ENCODE results near the gene RHBDL1.
A peak's percentile ranks its signal among the peaks of the same experiment; 100 is the strongest.

Gene RHBDL1

DNA sequence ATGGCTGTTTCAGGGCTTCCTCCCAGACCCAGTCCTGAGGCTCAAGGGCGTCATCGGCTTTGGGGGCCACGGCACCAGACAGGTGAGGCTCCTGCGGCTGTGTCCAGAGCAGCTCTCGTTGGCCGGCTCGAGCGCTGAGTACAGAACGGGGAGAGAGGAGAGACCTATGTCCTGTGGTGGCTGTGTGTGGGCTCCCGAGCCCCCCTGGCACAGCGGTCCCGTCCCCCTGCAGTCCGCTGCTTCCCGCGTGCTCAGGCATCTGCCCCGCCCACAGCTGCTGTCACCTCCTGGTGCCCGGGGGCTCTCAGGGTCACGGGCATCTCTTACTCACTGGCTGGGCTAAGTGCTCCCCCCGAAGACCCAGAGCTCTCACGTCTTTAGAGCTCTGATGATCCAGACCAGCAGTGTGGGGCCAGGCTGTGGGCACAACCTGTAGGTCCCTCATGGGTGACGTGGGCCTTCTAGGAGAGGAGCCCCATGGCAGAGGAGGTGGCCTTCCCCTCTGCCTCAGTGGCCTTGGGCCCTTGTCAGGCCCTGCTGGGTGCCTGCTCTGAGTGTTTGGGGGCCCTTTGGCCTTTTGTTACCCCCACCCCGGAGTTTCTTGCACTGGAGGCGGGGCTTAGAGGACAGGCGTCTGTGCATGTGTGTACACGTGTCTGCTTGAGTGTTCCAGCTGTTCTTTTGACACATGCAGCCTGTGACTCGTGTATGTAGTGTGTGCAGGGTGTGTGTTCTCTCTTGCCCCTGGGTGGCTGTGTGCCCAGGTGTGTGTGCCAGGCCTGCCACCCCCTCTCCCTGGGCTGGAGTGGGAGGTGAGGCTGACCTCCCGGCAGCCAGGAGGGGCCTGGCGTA is 22.8 kb upstream of the RHBDL1 start:
- H3K4me3 ChIP-seq, result no peak overlapping the region
- peaks cover 58% of the 10 kb centered on the region for H3K36me3 ChIP-seq
- no peak for TF ChIP-seq Cebpa-rat (IDR thresholded peaks at IDR 0.05)
- H3K9ac ChIP-seq, result 0 out of 2 replicates have a peak overlapping the region, but pooled peaks have one; percentile 15
- no peaks in the 10 kb centered on the region for H3K27me3 ChIP-seq
- peaks cover 23% of the 10 kb centered on the region for H3K4me1 ChIP-seq
- peaks cover 6% of the 10 kb centered on the region; the same call in 1 of the 2 replicates for H4K20me1 ChIP-seq
- H3K4me2 ChIP-seq, result no peak overlapping the region
- no peak overlapping the region for H3K27ac ChIP-seq
- H3K9me3 ChIP-seq, result no peaks in the 10 kb centered on the region

DNA sequence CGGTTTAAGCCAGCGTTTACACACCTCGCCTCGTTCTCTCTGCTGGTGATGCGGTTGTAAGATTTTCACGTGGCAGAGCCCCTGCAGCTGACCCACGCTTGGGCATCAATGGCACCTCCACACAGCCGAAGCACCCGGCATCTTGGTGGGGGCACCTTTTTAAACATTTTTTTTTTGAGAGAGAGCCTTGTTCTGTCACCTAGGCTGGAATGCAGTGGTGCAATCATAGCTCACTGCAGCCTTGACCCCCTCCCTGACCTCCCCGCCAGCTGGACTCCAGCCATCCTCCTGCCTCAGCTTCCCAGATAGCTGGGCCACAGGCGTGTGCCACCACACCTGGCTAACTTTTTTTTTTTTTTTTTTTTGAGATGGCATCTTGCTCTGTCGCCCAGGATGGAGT is 21.4 kb upstream of the RHBDL1 start:
- no peak for TF ChIP-seq Cebpa-rat (IDR thresholded peaks at IDR 0.05)
- H3K4me2 ChIP-seq, result no peak overlapping the region
- no peak overlapping the region for H3K4me3 ChIP-seq
- no peaks in the 10 kb centered on the region for H4K20me1 ChIP-seq
- H3K27me3 ChIP-seq, result no peaks in the 10 kb centered on the region
- H3K9ac ChIP-seq, result no peak overlapping the region
- H3K9me3 ChIP-seq, result no peaks in the 10 kb centered on the region
- peaks cover 71% of the 10 kb centered on the region for H3K36me3 ChIP-seq
- H3K27ac ChIP-seq, result no peak overlapping the region
- peaks cover 11% of the 10 kb centered on the region for H3K4me1 ChIP-seq

DNA sequence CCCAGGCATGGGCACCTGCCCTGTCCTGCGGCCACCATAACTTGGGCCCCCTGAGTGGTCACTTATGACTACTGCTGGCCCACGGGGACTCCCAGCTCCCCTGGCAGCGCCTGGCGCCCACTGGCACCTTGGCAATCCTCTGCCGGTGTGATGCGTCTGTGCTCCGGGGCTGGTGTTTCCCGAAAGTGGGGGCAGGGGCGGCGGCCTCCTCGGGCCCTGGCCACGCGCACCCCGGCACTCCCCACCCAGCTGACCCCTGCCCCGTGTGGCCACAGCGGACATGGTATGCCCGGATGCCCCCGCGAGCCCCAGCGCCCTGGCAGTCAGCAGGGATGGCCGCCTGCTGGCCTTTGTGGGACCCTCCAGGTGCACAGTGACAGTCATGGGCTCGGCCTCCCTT is 18.0 kb upstream of the RHBDL1 start:
- H3K4me1 ChIP-seq, result peaks cover 19% of the 10 kb centered on the region
- H3K27ac ChIP-seq, result no peak overlapping the region
- H3K9ac ChIP-seq, result no peak overlapping the region
- no peak for TF ChIP-seq Cebpa-rat (IDR thresholded peaks at IDR 0.05)
- H3K4me2 ChIP-seq, result no peak overlapping the region
- no peaks in the 10 kb centered on the region for H4K20me1 ChIP-seq
- no peak overlapping the region for H3K4me3 ChIP-seq
- peaks cover 74% of the 10 kb centered on the region for H3K36me3 ChIP-seq
- no peaks in the 10 kb centered on the region for H3K9me3 ChIP-seq
- no peaks in the 10 kb centered on the region for H3K27me3 ChIP-seq

DNA sequence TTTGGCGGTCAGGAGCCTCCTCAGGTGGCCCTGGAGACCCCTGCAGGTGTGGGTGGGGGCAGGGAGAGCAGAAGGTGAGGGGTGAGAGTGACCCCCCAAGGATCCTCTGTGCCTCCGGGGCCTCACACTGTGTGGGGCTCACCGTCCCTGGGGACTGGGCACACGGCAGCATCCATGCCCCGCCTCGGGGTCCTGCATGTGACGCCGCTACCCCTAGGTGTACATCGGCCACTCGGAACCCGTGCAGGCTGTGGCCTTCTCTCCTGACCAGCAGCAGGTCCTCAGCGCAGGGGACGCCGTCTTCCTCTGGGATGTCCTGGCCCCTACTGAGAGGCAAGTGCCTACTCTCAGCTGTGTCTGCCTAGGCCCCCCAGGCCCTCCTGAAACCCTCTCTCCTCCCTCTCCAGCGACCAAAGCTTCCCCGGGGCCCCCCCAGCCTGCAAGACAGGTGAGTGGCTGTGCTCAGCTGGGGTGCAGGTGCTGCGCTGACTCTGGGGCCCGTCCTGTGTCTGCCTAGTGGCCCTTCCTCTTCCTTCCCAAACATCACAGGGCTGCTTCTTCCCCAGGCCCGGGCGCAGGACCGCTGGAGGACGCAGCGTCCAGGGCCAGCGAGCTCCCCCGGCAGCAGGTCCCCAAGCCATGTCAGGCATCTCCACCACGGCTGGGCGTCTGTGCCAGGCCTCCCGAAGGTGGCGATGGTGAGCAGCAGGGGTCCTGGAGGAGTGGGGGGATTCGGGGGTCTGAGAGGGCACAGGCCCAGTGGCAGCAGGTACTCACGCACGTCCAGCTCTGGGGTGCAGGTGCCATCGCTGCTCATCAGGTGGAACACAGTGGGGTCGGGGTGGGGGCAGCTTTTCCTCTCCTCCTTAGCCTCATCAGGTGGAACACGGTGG is 16.5 kb upstream of the RHBDL1 start:
- H3K4me2 ChIP-seq, result no peak overlapping the region
- no peak overlapping the region for H3K27ac ChIP-seq
- H4K20me1 ChIP-seq, result no peaks in the 10 kb centered on the region
- H3K4me3 ChIP-seq, result no peak overlapping the region
- no peaks in the 10 kb centered on the region for H3K27me3 ChIP-seq
- no peak for TF ChIP-seq Cebpa-rat (IDR thresholded peaks at IDR 0.05)
- no peaks in the 10 kb centered on the region for H3K9me3 ChIP-seq
- H3K9ac ChIP-seq, result no peak overlapping the region
- peaks cover 27% of the 10 kb centered on the region for H3K4me1 ChIP-seq
- peaks cover 64% of the 10 kb centered on the region for H3K36me3 ChIP-seq

DNA sequence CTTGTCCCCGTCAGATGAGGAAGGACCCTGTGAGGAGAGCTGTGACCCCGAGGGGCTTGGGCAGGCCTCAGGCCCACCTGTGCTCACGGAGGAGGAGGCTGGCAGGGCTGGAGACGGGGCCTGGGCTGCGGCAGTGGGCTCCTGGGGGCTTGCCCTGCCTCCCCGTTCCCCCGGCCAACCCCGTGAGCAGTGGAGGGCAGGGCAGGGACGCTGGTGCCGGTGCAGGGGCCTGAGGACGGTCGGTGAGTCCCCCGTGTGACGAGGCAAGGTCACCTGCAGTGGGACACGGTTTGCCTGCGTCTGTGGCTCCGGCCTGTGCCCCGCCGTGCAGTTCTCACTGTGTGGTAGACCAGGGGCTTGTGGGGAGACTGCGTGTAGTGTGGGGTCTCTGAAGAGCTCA is 15.9 kb upstream of the RHBDL1 start:
- Histone ChIP-seq H4K20me1 (no peaks in the 10 kb centered on the region), H3K36me3 (peaks cover 61% of the 10 kb centered on the region)

DNA sequence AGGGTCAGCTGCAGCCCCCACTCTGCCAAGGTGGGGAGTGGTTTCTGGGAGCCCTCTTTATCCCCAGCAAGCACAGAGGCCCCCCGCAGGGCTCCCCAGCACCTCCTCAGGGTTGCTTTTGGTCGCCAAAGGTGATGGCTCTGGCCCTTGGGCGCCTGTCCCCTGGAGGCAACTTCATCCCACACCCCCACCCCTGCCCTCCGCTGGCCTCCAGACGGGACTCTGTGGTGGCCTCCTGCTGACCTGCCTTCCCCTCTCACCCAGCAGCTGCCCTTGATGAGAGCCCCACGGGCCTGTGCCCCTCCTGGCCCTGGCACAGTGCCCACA is 15.4 kb upstream of the RHBDL1 start:
- H3K4me1 ChIP-seq, result peaks cover 39% of the 10 kb centered on the region
- no peaks in the 10 kb centered on the region for H4K20me1 ChIP-seq
- peak overlapping the region; percentile 68 for H3K27ac ChIP-seq
- H3K9me3 ChIP-seq, result no peaks in the 10 kb centered on the region
- H3K27me3 ChIP-seq, result no peaks in the 10 kb centered on the region
- H3K36me3 ChIP-seq, result peaks cover 56% of the 10 kb centered on the region
- H3K4me2 ChIP-seq, result peak overlapping the region; percentile 70
- H3K4me3 ChIP-seq, result no peak overlapping the region
- TF ChIP-seq Cebpa-rat (IDR thresholded peaks at IDR 0.05), result no peak
- H3K9ac ChIP-seq, result 0 out of 2 replicates have a peak overlapping the region, but pooled peaks have one; percentile 24

More for the DNA sequence above, 15.9 kb upstream of the RHBDL1 start:
- no peak overlapping the region for H3K9ac ChIP-seq
- no peak overlapping the region; the same call in 1 of the 2 replicates for H3K4me2 ChIP-seq
- H3K27ac ChIP-seq, result no peak overlapping the region
- H3K4me1 ChIP-seq, result peaks cover 34% of the 10 kb centered on the region
- H3K27me3 ChIP-seq, result no peaks in the 10 kb centered on the region
- TF ChIP-seq Cebpa-rat (IDR thresholded peaks at IDR 0.05), result no peak
- H3K9me3 ChIP-seq, result no peaks in the 10 kb centered on the region
- no peak overlapping the region for H3K4me3 ChIP-seq

DNA sequence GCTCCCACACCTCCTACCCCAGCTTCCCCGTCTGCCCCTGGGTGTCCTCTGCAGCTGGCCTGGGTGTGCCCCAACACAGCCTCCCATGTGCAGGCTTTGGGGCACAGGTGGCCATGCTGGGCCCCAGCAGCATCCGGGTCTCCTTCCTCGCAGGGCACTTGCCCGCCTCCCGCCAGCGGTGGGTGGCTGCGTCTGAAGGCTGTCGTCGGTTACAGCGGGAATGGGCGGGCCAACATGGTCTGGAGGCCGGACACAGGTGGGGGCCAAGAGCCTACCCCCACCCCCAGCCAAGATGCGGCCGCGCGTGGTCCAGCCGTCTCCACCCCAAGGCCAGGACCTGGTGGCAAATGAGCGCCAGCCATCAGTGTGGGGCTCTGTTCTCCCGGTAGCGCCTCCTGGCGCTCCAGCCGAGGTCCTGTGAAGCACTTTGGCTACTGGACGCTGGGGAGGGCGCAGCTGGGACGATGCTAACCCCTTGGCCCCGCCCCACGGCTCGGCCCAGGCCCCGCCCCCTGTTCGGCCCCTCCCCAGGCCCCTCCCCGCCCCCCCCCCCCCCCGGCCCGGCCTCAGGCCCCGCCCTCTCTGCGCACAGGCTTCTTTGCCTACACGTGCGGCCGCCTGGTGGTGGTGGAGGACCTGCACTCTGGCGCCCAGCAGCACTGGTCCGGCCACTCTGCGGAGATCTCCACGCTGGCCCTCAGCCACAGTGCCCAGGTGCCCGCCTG is 14.8 kb upstream of the RHBDL1 start:
- Histone ChIP-seq H3K36me3 (peaks cover 51% of the 10 kb centered on the region), H3K27me3 (no peaks in the 10 kb centered on the region), H3K4me2 (peak overlapping the region; percentile 70), H3K9me3 (no peaks in the 10 kb centered on the region), H3K9ac (peak overlapping the region; percentile 53; the same call in 1 of the 2 replicates), H3K4me3 (0 out of 2 replicates have a peak overlapping the region, but pooled peaks have one; percentile 33), H3K27ac (peak overlapping the region; percentile 68), H4K20me1 (no peaks in the 10 kb centered on the region), H3K4me1 (peaks cover 43% of the 10 kb centered on the region)
- no peak for TF ChIP-seq Cebpa-rat (IDR thresholded peaks at IDR 0.05)

DNA sequence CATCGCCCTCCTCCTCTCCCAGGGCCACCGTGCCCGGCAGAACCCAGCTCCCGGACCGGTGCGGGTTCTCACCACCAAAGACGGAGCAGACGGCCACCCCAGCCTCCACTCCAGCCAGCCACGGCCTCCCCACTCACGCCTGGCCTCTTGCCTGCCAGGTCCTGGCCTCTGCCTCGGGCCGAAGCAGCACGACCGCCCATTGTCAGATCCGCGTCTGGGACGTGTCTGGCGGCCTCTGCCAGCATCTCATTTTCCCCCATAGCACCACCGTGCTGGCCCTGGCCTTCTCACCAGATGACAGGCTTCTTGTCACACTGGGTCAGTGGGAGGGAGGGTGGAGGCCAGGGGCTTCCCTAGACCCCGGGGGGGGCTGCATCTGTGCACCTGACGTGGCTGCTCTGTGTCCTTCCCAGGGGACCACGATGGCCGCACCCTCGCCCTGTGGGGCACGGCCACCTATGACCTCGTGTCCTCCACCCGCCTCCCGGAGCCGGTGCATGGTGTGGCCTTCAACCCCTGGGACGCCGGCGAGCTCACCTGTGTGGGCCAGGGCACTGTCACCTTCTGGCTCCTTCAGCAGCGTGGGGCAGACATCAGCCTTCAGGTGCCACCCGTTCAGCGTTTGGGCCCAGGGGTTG is 14.2 kb upstream of the RHBDL1 start:
- Histone ChIP-seq H4K20me1 (no peaks in the 10 kb centered on the region), H3K9me3 (no peaks in the 10 kb centered on the region), H3K4me1 (peaks cover 46% of the 10 kb centered on the region), H3K4me3 (0 out of 2 replicates have a peak overlapping the region, but pooled peaks have one; percentile 33), H3K36me3 (peaks cover 46% of the 10 kb centered on the region), H3K27me3 (no peaks in the 10 kb centered on the region), H3K27ac (peak overlapping the region; percentile 63), H3K4me2 (peak overlapping the region; percentile 65), H3K9ac (peak overlapping the region; percentile 53; the same call in 1 of the 2 replicates)
- no peak for TF ChIP-seq Cebpa-rat (IDR thresholded peaks at IDR 0.05)

DNA sequence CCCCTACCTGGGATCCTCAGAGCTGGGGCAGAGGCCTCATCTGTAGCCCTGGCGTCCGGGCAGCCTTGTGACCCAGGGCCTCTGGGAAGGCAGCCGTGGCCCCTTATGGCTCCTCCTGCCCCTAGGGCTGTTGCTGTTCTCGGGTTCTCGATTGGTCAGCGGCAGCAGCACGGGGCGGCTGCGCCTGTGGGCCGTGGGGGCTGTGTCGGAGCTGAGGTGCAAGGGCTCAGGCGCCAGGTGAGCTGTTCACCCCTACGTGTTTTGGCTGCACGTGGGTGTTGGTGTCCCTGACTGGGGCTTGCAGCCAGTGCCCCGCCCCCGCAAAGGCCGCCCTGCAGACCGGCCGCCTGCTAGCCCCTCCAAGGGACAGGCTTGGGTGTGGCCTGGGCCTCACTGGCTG is 13.4 kb upstream of the RHBDL1 start:
- no peak for TF ChIP-seq Cebpa-rat (IDR thresholded peaks at IDR 0.05)
- Histone ChIP-seq H3K36me3 (peaks cover 42% of the 10 kb centered on the region), H3K27ac (0 out of 2 replicates have a peak overlapping the region, but pooled peaks have one; percentile 63), H3K4me2 (no peak overlapping the region), H3K4me3 (no peak overlapping the region), H3K9ac (0 out of 2 replicates have a peak overlapping the region, but pooled peaks have one; percentile 6), H3K4me1 (peaks cover 53% of the 10 kb centered on the region), H3K9me3 (no peaks in the 10 kb centered on the region), H4K20me1 (no peaks in the 10 kb centered on the region), H3K27me3 (no peaks in the 10 kb centered on the region)
